HL-60 (cell line): ENCODE results near the gene HARS1.

ENCODE experiments used
- DNase-seq, 2 experiments: peaks; one replicate each; pipeline ENCODE4 v3.0.0-alpha.2; 2010 to 2020; ENCODE audit warnings: low read depth in 1 of 2, low spot score in 1 of 2
- H3K27ac ChIP-seq: fragments of 250-450 bp; sonication (Bioruptor Pico); replicated peaks from 2 replicates; pipeline ENCODE4 v1.5.1; 2020; ENCODE audit warnings: mild to moderate bottlenecking, moderate library complexity
- H3K27me3 ChIP-seq: fragments of 250-450 bp; sonication (Bioruptor Pico); 2 replicates; pipeline ENCODE4 v1.5.1; 2021; ENCODE audit warnings: mild to moderate bottlenecking, moderate library complexity; ENCODE audit not compliant: insufficient read depth, poor library complexity, severe bottlenecking
- H3K4me3 ChIP-seq: replicated peaks from 2 replicates; pipeline ENCODE4 v1.5.1; 2011; ENCODE audit warnings: mild to moderate bottlenecking, control low read depth, low read length; ENCODE audit not compliant: insufficient read depth
- GABPA ChIP-seq: IDR thresholded peaks from 2 replicates; pipeline ENCODE4 v1.6.1; 2012; ENCODE audit warnings: low read depth
- POLR2AphosphoS5 ChIP-seq: IDR thresholded peaks from 2 replicates; pipeline ENCODE4 v1.6.1; 2012; ENCODE audit warnings: low read depth
- REST ChIP-seq: IDR thresholded peaks from 2 replicates; pipeline ENCODE4 v1.6.1; 2012; ENCODE audit warnings: low read depth; ENCODE audit not compliant: insufficient replicate concordance
- SPI1 ChIP-seq: IDR thresholded peaks from 2 replicates; pipeline ENCODE4 v1.6.1; 2012; ENCODE audit warnings: low read depth, mild to moderate bottlenecking, borderline replicate concordance
- TF ChIP-seq, protein P1 (sequence below): IDR thresholded peaks from one replicate; pipeline ENCODE4 v1.5.1; 2011; ENCODE audit warnings: low read length, control low read depth, inconsistent platforms; ENCODE audit not compliant: insufficient read depth

Gene HARS1

GRCh38 chr5:140674629-140675028 is 16.5 kb downstream of the HARS1 start:
- Histone ChIP-seq H3K4me3 (no peak overlapping the region), H3K27ac (no peak overlapping the region), H3K27me3 (no peaks in the 10 kb centered on the region)
- no peak for DNase-seq
- TF ChIP-seq POLR2AphosphoS5 (peak; percentile 44; the same call in 1 of the 2 replicates), REST (no peak)

- no peak for DNase-seq
- Histone ChIP-seq H3K4me3 (no peak overlapping the region), H3K27me3 (no peaks in the 10 kb centered on the region), H3K27ac (no peak overlapping the region)
- TF ChIP-seq REST = no peak
These were observed 17.0 kb downstream of the HARS1 start for GRCh38 chr5:140674211-140674610.

DNA sequence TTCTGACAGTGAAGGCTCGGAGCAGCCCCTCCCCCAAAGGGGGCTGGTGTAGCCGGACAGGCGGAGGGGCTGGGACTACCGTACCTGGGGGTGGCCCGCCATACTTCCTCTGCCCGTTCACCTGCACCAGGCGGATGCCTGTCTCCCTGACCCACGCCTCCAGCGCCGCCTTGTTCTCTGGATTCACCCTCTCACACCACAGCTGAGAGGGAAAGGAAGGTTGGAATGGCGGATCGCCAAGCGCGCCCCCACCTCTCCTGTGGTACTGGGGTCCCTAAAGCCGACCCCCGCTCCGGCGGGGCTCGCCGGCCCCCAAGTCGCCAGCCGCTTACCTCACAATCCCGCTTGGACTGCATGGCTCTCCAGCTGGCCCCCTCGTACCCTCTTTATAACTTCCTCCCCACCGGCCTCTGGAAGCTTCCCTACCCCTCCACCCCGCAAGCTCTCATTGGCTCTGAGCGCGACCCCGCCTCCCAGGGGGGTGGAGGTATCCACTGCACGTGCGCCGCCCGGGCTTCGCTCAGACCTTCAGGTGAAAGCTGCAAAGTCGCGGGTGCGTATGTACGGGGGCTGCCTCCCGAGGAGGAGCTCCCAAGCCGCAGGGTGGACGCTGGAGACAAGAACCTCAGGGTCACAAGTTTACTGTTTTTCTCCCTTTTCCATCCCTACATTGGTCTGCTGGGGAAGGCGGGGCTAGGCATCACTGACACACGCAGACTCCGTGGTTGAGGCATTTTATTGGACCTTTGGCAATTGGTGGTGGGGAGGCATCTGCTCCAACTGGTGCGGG is 17.8 kb downstream of the HARS1 start, which contains the start of gene DND1:
Gene DND1 (minus strand): TSS at position 390 of the 790 bp plus-strand sequence. CDS start 34 bp downstream, at position 356.
- DNase-seq = no peak
- H3K4me3 ChIP-seq = no peak within 1 kb of the TSS; the same call in 1 of the 2 replicates
- TF ChIP-seq POLR2AphosphoS5 (0 out of 2 replicates have a peak, but pooled peaks have one; percentile 9), GABPA (no peak), REST (no peak)

DNA sequence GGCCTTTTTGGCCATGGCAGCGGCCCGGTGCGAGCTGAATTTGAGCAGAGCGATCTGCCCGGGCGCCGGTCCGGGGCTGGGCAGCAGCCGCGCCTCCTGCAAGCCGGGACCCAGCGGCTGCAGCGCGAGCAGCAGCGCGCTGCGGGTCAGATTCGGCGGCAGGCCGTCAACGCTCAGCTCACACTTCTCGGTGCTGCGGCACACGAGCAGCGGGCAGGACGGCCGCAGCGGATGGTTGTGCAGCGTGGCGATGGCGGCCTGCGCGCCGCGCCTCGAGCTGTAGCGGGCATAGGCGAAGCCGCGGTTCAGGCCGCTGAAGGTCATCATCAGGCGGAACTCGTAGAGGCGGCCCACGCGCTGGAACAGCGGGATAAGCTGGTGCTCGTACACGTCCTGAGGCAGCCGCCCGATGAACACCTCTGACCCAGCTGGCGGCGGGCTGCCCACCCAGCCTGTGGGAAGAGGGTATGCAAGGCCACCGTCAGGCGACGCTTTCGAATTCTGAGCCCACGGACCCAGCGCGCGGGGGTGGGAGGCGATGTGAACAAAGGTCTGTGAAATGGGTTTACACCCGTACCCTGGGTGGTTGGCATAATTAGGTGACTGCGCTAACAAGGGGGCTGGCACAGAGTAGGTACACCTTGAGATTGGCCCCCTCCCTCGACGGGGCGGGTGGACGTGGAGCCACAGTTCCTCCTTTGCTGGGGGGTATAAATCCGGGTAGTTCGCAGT is 18.5 kb downstream of the HARS1 start:
- Histone ChIP-seq H3K4me3 (no peak overlapping the region; the same call in 1 of the 2 replicates), H3K27me3 (no peaks in the 10 kb centered on the region), H3K27ac (no peak overlapping the region)
- TF ChIP-seq REST (no peak), GABPA (no peak), POLR2AphosphoS5 (no peak; the same call in 1 of the 2 replicates), SPI1 (no peak)
- TF ChIP-seq, protein P1, sequence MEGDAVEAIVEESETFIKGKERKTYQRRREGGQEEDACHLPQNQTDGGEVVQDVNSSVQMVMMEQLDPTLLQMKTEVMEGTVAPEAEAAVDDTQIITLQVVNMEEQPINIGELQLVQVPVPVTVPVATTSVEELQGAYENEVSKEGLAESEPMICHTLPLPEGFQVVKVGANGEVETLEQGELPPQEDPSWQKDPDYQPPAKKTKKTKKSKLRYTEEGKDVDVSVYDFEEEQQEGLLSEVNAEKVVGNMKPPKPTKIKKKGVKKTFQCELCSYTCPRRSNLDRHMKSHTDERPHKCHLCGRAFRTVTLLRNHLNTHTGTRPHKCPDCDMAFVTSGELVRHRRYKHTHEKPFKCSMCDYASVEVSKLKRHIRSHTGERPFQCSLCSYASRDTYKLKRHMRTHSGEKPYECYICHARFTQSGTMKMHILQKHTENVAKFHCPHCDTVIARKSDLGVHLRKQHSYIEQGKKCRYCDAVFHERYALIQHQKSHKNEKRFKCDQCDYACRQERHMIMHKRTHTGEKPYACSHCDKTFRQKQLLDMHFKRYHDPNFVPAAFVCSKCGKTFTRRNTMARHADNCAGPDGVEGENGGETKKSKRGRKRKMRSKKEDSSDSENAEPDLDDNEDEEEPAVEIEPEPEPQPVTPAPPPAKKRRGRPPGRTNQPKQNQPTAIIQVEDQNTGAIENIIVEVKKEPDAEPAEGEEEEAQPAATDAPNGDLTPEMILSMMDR = no peak
- DNase-seq = peak in 1 of 2 experiments; percentile 50

More for the DNA sequence above, 17.8 kb downstream of the HARS1 start, which contains the start of gene DND1:
- H3K27ac ChIP-seq = no peak within 1 kb of the TSS
- H3K27me3 ChIP-seq = no peaks in the 10 kb centered on the region
